ENCODE results near the gene SPINK1.

GRCh38 chr5:147845618-147846017 lies 14.1 kb upstream of the SPINK1 start:
- TF ChIP-seq CTCF (conservative IDR thresholded peaks at IDR 0.05; ENCODE audit: low read length): no peak
- TF ChIP-seq EZH2phosphoT487 (IDR thresholded peaks at IDR 0.05; ENCODE audit: borderline replicate concordance): no peak

Data from Loucy (cell line).